ENCODE data around the gene DDX41.

Gene DDX41

DNA sequence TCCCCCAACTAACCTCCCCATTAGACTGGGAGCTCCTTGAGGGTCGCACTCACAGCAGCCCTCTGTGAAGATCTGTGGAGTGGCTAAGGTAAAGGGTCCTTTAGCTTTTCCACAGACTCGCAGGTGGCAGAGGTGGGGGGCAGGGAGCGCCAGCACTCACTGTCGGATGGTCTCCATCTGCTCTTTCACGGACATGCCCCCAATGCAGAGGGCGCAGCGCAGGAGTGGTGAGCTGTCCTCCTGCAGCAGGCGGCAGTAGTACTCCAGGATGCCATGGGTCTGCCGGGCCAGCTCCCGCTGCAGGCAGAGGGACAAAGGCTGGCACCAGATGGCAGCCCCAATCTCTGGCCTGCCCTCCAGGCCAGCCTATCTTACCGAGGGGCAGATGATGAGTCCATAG is 2.2 kb downstream of the DDX41 start:
- TF ChIP-seq, protein P1, sequence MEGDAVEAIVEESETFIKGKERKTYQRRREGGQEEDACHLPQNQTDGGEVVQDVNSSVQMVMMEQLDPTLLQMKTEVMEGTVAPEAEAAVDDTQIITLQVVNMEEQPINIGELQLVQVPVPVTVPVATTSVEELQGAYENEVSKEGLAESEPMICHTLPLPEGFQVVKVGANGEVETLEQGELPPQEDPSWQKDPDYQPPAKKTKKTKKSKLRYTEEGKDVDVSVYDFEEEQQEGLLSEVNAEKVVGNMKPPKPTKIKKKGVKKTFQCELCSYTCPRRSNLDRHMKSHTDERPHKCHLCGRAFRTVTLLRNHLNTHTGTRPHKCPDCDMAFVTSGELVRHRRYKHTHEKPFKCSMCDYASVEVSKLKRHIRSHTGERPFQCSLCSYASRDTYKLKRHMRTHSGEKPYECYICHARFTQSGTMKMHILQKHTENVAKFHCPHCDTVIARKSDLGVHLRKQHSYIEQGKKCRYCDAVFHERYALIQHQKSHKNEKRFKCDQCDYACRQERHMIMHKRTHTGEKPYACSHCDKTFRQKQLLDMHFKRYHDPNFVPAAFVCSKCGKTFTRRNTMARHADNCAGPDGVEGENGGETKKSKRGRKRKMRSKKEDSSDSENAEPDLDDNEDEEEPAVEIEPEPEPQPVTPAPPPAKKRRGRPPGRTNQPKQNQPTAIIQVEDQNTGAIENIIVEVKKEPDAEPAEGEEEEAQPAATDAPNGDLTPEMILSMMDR (IDR thresholded peaks at IDR 0.05; ENCODE audit: borderline replicate concordance, control extremely low read depth, extremely low read depth, insufficient read depth, missing control alignments) = no peak
- in situ Hi-C loops (cut with MboI; ENCODE audit: low sequenced_read_pairs, unreplicated experiment) = no loop called here
- no peak for DNase-seq (ENCODE audit: low spot score)

DNA sequence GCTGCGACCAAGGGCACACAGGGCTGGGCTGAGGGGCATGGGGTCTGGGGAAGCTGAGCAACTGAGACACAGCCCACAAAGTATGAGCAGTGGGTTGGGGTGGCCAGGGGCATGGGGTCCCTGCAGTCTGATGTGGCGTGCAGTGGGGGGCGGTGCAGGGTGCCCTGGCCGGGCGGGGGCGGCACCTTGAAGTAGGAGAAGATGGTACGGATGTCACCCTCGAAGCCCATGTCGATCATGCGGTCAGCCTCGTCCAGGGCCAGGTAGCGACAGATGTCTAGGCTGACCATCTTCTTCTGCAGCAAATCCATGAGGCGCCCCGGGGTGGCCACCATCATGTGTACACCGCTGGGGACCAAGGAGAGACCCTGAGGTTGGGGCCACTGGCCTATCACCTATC is 3.3 kb downstream of the DDX41 start:
- in situ Hi-C loops (cut with MboI; ENCODE audit: low sequenced_read_pairs, unreplicated experiment) = no loop called here

GRCh38 chr5:177512736-177513380 is 3.9 kb downstream of the DDX41 start:
- DNase-seq (ENCODE audit: low spot score) = no peak
- in situ Hi-C loops (cut with MboI; ENCODE audit: low sequenced_read_pairs, unreplicated experiment) = no loop called here
- TF ChIP-seq, protein P1 (IDR thresholded peaks at IDR 0.05; ENCODE audit: borderline replicate concordance, control extremely low read depth, extremely low read depth, insufficient read depth, missing control alignments) = no peak

More for the DNA sequence above, 3.3 kb downstream of the DDX41 start:
- TF ChIP-seq, protein P1 (IDR thresholded peaks at IDR 0.05; ENCODE audit: borderline replicate concordance, control extremely low read depth, extremely low read depth, insufficient read depth, missing control alignments) = no peak
- DNase-seq (ENCODE audit: low spot score) = no peak

DNA sequence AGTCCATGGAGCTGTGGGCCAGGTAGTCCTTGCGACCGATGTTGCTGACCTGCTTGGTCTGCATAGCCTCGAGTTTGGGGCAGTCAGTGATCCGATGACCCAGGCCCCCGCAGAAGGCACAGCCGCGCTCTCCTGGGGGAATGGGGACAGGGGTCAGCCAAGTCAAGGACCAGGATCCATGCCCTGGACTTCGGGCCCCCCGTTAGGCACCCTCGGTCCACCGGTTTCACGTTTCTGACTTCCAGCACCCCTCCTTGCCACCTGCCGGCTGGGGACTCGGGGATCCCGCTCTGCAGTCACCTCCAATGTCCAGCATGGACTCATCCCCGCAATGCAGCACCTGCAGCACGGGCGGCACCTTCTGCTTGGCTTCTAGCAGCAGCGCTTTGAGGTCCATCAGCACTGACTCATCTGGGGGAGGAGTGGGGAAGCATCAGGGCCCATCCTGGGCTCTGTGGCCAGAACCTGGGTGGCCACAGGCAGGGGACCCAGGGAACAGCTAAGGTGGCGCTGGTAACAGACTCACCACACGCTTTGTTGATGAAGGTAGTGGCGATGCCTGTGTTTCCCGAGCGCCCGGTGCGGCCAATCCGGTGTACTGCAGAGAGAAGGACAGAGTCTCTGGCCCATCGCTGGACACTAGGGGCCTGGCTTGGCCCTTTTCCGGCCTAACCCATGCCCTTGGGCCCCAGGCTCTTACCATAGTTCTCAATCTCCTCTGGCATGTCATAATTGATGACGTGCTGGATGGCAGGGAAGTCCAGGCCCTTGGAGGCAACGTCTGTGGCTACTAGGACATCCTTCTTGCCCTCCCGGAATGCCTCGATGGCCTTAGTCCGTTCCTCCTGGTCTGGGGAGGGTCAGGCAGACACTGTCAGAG is 4.7 kb downstream of the DDX41 start:
- in situ Hi-C loops (cut with MboI; ENCODE audit: low sequenced_read_pairs, unreplicated experiment) = no loop called here
- no peak for DNase-seq (ENCODE audit: low spot score)
- TF ChIP-seq, protein P1 (IDR thresholded peaks at IDR 0.05; ENCODE audit: borderline replicate concordance, control extremely low read depth, extremely low read depth, insufficient read depth, missing control alignments) = no peak

- in situ Hi-C loops (cut with MboI; ENCODE audit: low sequenced_read_pairs, unreplicated experiment) = no loop called here
- TF ChIP-seq, protein P1 (IDR thresholded peaks at IDR 0.05; ENCODE audit: borderline replicate concordance, control extremely low read depth, extremely low read depth, insufficient read depth, missing control alignments) = no peak
- DNase-seq (ENCODE audit: low spot score) = no peak
Measured at GRCh38 chr5:177511181-177511580, 5.6 kb downstream of the DDX41 start.

- in situ Hi-C loops (cut with MboI; ENCODE audit: low sequenced_read_pairs, unreplicated experiment) = no loop called here
- no peak for DNase-seq (ENCODE audit: low spot score)
Measured at GRCh38 chr5:177510567-177511053, 6.2 kb downstream of the DDX41 start.

More at GRCh38 chr5:177510567-177511053, 6.2 kb downstream of the DDX41 start:
- TF ChIP-seq, protein P1 (IDR thresholded peaks at IDR 0.05; ENCODE audit: borderline replicate concordance, control extremely low read depth, extremely low read depth, insufficient read depth, missing control alignments) = no peak
